HepG2 (cell line): ENCODE measurements around the gene OST4. TPM values are rescaled to one million over a fixed set of nuclear protein-coding genes. Genes with fewer than 3 reads are reported as not detected.

Experiments
- RARA ChIP-seq: IDR thresholded peaks from 2 replicates; pipeline ENCODE4 v1.6.1; 2016; ENCODE audit warnings: missing genetic modification reagents, missing compliant biosample characterization
- SOX6 ChIP-seq, 2 experiments: fragments of 450-650 bp in 1 of 2; sonication (generic) in 1 of 2; formaldehyde crosslinking in 1 of 2; IDR thresholded peaks; 2 replicates each; pipeline versions ENCODE4 v1.4.0 to v1.6.1; 2017 to 2020; ENCODE audit warnings: antibody characterized with exemption in 1 of 2, mild to moderate bottlenecking in 1 of 2, missing genetic modification reagents in 1 of 2
- SP140L ChIP-seq: sonication (generic); formaldehyde crosslinking; IDR thresholded peaks from 2 replicates; pipeline ENCODE4 v1.4.0; 2020; ENCODE audit warnings: missing genetic modification reagents, borderline replicate concordance
- ZBTB7A ChIP-seq: sonication (generic); formaldehyde crosslinking; IDR thresholded peaks from 2 replicates; pipeline ENCODE4 v1.8.0; 2022; ENCODE audit warnings: mild to moderate bottlenecking, missing genetic modification reagents
- ZFAT ChIP-seq: sonication (generic); formaldehyde crosslinking; conservative IDR thresholded peaks from 2 replicates; pipeline ENCODE4 v1.8.1; 2023; ENCODE audit warnings: missing genetic modification reagents, inconsistent platforms
- ZFP37 ChIP-seq: sonication (generic); formaldehyde crosslinking; IDR thresholded peaks from 2 replicates; pipeline ENCODE4 v1.4.0; 2020; ENCODE audit warnings: missing genetic modification reagents, borderline replicate concordance
- ZNF430 ChIP-seq: sonication (generic); formaldehyde crosslinking; IDR thresholded peaks from 2 replicates; pipeline ENCODE4 v1.9.0; 2021; ENCODE audit warnings: mild to moderate bottlenecking, missing genetic modification reagents
- ZNF563 ChIP-seq: sonication (generic); formaldehyde crosslinking; IDR thresholded peaks from 2 replicates; pipeline ENCODE4 v1.8.0; 2022; ENCODE audit warnings: mild to moderate bottlenecking, moderate library complexity, missing genetic modification reagents
- ZNF572 ChIP-seq: sonication (generic); formaldehyde crosslinking; IDR thresholded peaks from 2 replicates; pipeline ENCODE4 v1.5.1; 2020; ENCODE audit warnings: mild to moderate bottlenecking, missing genetic modification reagents
- ZNF616 ChIP-seq: sonication (generic); formaldehyde crosslinking; IDR thresholded peaks from 2 replicates; pipeline ENCODE4 v1.5.0; 2020; ENCODE audit warnings: low read depth, mild to moderate bottlenecking, missing genetic modification reagents
- ZNF644 ChIP-seq: IDR thresholded peaks from 2 replicates; pipeline ENCODE4 v1.6.1; 2016; ENCODE audit warnings: low read depth
- ZNF768 ChIP-seq: sonication (generic); formaldehyde crosslinking; IDR thresholded peaks from 2 replicates; pipeline ENCODE4 v1.4.0; 2020; ENCODE audit warnings: missing genetic modification reagents
- ZNF772 ChIP-seq: sonication (generic); formaldehyde crosslinking; IDR thresholded peaks from 2 replicates; pipeline ENCODE4 v1.5.0; 2020; ENCODE audit warnings: mild to moderate bottlenecking, missing genetic modification reagents
- ZNF775 ChIP-seq: sonication (generic); formaldehyde crosslinking; IDR thresholded peaks from 2 replicates; pipeline ENCODE4 v1.4.0; 2020; ENCODE audit warnings: missing genetic modification reagents, mild to moderate bottlenecking, moderate library complexity, borderline replicate concordance
- ZNF891 ChIP-seq: sonication (generic); formaldehyde crosslinking; IDR thresholded peaks from 2 replicates; pipeline ENCODE4 v1.5.0; 2020; ENCODE audit warnings: mild to moderate bottlenecking, missing genetic modification reagents
- polyA plus RNA-seq, 8 experiments: library from polyadenylated mRNA; depleted of rRNA in 3 of 8; stranded (reverse) in 7 of 8; unstranded in 1 of 8; fragments of >200 nt; fragmentation: Illumina TruSeq in 4 of 8; extraction: Trizol in 4 of 8; gene quantifications; 2 replicates each; pipeline versions ENCODE4 v1.2.1 to v1.2.3, GENCODE V29; 2011 to 2016; ENCODE audit warnings: low read depth in 4 of 8, missing spikeins in 1 of 8, mixed read lengths in 1 of 8; ENCODE audit not compliant: insufficient read depth in 1 of 8
- total RNA-seq, 5 experiments: library from RNA; depleted of rRNA; stranded (reverse); fragments of >200 nt; fragmentation: Illumina TruSeq; extraction: Trizol; gene quantifications; 2 replicates each; pipeline ENCODE4 v1.2.3, GENCODE V29; 2016; ENCODE audit warnings: low read depth in 1 of 5
- TF ChIP-seq, protein P1 (sequence below): sonication (generic); formaldehyde crosslinking; IDR thresholded peaks from 2 replicates; pipeline ENCODE4 v1.4.0; 2020; ENCODE audit warnings: missing genetic modification reagents, borderline replicate concordance
- TF ChIP-seq, protein P2 (sequence below), 2 experiments: sonication (generic) in 1 of 2; formaldehyde crosslinking in 1 of 2; IDR thresholded peaks; 2 replicates each; pipeline versions ENCODE4 v1.5.1 to v1.6.1; 2011 to 2020; ENCODE audit warnings: borderline replicate concordance in 1 of 2, low read depth in 1 of 2, low read length in 1 of 2, mild to moderate bottlenecking in 1 of 2, missing genetic modification reagents in 1 of 2, moderate library complexity in 1 of 2
- TF ChIP-seq, protein P3 (sequence below): sonication (generic); formaldehyde crosslinking; IDR thresholded peaks from 2 replicates; pipeline ENCODE4 v1.4.0; 2020; ENCODE audit warnings: missing genetic modification reagents, low read depth, mild to moderate bottlenecking, borderline replicate concordance
- TF ChIP-seq, protein P4 (sequence below): sonication (generic); formaldehyde crosslinking; IDR thresholded peaks from 2 replicates; pipeline ENCODE4 v1.5.0; 2020; ENCODE audit warnings: missing genetic modification reagents

OST4 gene
- total and polyA plus RNA-seq, 2 of the 13 experiments (the other 11 are each of a cell fraction or from before 2014, with no cell fraction given) = 498 to 584 TPM

DNA sequence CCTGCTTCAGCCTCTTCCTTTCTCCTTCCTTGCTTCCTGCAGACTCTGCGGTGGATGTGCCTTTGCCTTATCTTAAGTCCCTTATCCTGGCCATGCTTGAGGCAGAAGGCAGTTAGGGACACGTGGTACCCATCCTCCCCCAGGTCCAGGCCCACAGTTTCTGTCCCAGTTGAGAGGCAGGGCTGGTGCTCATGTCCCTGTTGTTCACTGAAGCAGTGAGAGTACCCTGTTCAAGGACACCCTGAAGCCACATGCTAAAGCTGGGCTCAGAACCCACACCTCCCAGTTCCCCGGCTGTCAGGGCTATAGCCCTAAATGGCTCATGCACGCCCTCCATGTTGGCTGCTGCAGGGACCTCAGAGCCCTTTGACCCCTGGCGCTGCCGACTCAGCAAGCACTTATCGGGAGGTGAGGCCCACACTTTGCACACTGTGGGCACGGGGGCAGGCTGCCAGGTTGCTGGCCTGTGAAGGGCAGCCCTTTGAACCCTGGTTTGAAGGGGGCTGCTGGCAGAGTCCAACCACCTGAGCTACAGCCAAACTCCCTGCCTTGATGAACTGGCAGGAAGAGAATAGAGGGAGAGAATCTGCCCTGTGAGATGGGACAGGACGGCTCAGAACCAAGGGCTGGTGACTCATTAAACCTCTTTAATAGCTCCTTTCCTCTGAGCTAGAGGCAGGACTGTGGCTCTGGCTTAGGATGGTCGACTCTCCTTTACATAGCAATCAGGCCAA is 21.4 kb upstream of the OST4 start (continued):
- TF ChIP-seq, protein P1, sequence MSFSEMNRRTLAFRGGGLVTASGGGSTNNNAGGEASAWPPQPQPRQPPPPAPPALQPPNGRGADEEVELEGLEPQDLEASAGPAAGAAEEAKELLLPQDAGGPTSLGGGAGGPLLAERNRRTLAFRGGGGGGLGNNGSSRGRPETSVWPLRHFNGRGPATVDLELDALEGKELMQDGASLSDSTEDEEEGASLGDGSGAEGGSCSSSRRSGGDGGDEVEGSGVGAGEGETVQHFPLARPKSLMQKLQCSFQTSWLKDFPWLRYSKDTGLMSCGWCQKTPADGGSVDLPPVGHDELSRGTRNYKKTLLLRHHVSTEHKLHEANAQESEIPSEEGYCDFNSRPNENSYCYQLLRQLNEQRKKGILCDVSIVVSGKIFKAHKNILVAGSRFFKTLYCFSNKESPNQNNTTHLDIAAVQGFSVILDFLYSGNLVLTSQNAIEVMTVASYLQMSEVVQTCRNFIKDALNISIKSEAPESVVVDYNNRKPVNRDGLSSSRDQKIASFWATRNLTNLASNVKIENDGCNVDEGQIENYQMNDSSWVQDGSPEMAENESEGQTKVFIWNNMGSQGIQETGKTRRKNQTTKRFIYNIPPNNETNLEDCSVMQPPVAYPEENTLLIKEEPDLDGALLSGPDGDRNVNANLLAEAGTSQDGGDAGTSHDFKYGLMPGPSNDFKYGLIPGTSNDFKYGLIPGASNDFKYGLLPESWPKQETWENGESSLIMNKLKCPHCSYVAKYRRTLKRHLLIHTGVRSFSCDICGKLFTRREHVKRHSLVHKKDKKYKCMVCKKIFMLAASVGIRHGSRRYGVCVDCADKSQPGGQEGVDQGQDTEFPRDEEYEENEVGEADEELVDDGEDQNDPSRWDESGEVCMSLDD (CRISPR knock-in tag) = peak; percentile 83; the same call in 1 of the 2 replicates
- TF ChIP-seq ZNF772 (CRISPR knock-in tag) = 0 out of 2 replicates have a peak, but pooled peaks have one; percentile 43
- TF ChIP-seq, protein P2, sequence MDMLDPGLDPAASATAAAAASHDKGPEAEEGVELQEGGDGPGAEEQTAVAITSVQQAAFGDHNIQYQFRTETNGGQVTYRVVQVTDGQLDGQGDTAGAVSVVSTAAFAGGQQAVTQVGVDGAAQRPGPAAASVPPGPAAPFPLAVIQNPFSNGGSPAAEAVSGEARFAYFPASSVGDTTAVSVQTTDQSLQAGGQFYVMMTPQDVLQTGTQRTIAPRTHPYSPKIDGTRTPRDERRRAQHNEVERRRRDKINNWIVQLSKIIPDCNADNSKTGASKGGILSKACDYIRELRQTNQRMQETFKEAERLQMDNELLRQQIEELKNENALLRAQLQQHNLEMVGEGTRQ (IDR thresholded peaks at IDR 0.05; ENCODE audit: low read depth, low read length) = no peak
- TF ChIP-seq, protein P2 (CRISPR knock-in tag; IDR thresholded peaks at IDR 0.05; ENCODE audit: borderline replicate concordance) = peak; percentile 66
- peak; percentile 89; the same call in 1 of the 2 replicates for TF ChIP-seq ZNF644
- TF ChIP-seq ZFP37 (CRISPR knock-in tag) = peak; percentile 91; the same call in 1 of the 2 replicates
- peak; percentile 87 for TF ChIP-seq ZBTB7A
- TF ChIP-seq, protein P3, sequence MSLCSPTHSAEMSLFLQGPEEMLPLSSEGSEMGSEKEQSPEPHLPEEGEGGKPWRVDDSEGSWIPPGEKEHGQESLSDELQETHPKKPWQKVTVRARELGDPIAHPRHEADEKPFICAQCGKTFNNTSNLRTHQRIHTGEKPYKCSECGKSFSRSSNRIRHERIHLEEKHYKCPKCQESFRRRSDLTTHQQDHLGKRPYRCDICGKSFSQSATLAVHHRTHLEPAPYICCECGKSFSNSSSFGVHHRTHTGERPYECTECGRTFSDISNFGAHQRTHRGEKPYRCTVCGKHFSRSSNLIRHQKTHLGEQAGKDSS = no peak; the same call in 1 of the 2 replicates
- TF ChIP-seq, protein P4, sequence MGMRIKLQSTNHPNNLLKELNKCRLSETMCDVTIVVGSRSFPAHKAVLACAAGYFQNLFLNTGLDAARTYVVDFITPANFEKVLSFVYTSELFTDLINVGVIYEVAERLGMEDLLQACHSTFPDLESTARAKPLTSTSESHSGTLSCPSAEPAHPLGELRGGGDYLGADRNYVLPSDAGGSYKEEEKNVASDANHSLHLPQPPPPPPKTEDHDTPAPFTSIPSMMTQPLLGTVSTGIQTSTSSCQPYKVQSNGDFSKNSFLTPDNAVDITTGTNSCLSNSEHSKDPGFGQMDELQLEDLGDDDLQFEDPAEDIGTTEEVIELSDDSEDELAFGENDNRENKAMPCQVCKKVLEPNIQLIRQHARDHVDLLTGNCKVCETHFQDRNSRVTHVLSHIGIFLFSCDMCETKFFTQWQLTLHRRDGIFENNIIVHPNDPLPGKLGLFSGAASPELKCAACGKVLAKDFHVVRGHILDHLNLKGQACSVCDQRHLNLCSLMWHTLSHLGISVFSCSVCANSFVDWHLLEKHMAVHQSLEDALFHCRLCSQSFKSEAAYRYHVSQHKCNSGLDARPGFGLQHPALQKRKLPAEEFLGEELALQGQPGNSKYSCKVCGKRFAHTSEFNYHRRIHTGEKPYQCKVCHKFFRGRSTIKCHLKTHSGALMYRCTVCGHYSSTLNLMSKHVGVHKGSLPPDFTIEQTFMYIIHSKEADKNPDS (CRISPR knock-in tag) = no peak
- peak; percentile 98 for TF ChIP-seq ZNF775 (CRISPR knock-in tag)
- TF ChIP-seq ZNF768 (CRISPR knock-in tag) = peak; percentile 66; the same call in 1 of the 2 replicates
- no peak for TF ChIP-seq SOX6 (IDR thresholded peaks at IDR 0.05)
- peak; percentile 83 for TF ChIP-seq SOX6 (CRISPR knock-in tag; IDR thresholded peaks at IDR 0.05)
- TF ChIP-seq SP140L = no peak
- TF ChIP-seq ZNF572 (CRISPR knock-in tag) = 0 out of 2 replicates have a peak, but pooled peaks have one; percentile 6
- no peak for TF ChIP-seq ZNF891 (CRISPR knock-in tag)
- peak; percentile 83 for TF ChIP-seq ZNF616 (CRISPR knock-in tag)
- peak; percentile 99 for TF ChIP-seq ZNF430 (CRISPR knock-in tag)
- no peak for TF ChIP-seq ZFAT (CRISPR knock-in tag)
- TF ChIP-seq RARA (CRISPR knock-in tag) = peak; percentile 86
- TF ChIP-seq ZNF563 (CRISPR knock-in tag) = peak; percentile 60; the same call in 1 of the 2 replicates
